Measurements from ENCODE around the gene NPEPPS. TPM values are rescaled to one million over a fixed set of nuclear protein-coding genes. Genes with fewer than 3 reads are reported as not detected.
"Not testable (repeated sequence)": the region's sequence is repeated elsewhere in the genome, so short reads cannot be mapped to it uniquely, and the experiment has no call there.

NPEPPS gene
- total and polyA plus RNA-seq, 2 donors (not counting 3 experiments of a cell fraction or from before 2014, with no cell fraction given), result 69.2 to 102 TPM

DNA sequence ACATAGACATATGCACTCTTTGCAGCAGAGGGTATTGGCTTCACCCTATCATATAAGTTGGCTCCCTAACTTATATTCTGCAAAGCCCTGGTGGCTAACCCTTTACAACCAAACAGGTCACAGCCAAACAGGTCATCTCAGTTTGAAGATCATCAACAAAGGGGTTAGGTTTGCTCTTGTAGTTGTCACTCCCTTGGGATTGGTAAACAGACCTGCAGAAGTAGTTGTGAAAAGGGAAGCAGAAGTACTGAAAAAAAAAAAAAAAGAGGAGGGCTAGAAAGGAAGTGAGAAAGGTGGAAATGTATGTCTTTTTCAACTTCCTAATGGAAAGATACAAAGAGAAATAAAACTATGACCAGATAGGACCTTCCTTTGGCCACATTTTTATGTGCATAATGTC, 8.6 kb upstream of the NPEPPS start:
- H3K79me2 ChIP-seq (ENCODE audit: control insufficient read depth, insufficient read depth, low read length); H3K27ac ChIP-seq (ENCODE audit: insufficient read depth, low read depth, low read length); H3K4me2 ChIP-seq (ENCODE audit: insufficient read depth, low read length); dilution Hi-C loops (cut with MboI; ENCODE audit: extremely low pct_ligation_motif_present, low sequenced_read_pairs); H3K36me3 ChIP-seq (ENCODE audit: control insufficient read depth in 2 of 2, extremely low read depth in 1 of 2, insufficient read depth in 2 of 2, low read length in 2 of 2); FAIRE-seq; CTCF ChIA-PET; H3K9me1 ChIP-seq (replicated peaks; ENCODE audit: control insufficient read depth, extremely low read depth, insufficient read depth, low read length); H2AFZ ChIP-seq (ENCODE audit: low read depth, low read length); H4K20me1 ChIP-seq (replicated peaks; ENCODE audit: control insufficient read depth, extremely low read depth, insufficient read depth, low read length); POLR2A ChIA-PET; intact Hi-C loops (cut with micrococcal nuclease); H3K9ac ChIP-seq (replicated peaks; ENCODE audit: extremely low read depth, insufficient read depth, low read length); H3K27me3 ChIP-seq (ENCODE audit: control insufficient read depth in 2 of 2, insufficient read depth in 2 of 2, low read length in 2 of 2); H3K4me3 ChIP-seq (replicated peaks in 1 of 3; ENCODE audit: insufficient read depth in 1 of 3, low read depth in 1 of 3, low read length in 3 of 3); H3K4me1 ChIP-seq (ENCODE audit: control insufficient read depth, extremely low read depth, insufficient read depth, low read length); BruUV-seq (replicated peaks); DNase-seq (ENCODE audit: low read depth, low spot score); H3K9me3 ChIP-seq (replicated peaks; ENCODE audit: control insufficient read depth, insufficient read depth, low read length): not testable (repeated sequence)

DNA sequence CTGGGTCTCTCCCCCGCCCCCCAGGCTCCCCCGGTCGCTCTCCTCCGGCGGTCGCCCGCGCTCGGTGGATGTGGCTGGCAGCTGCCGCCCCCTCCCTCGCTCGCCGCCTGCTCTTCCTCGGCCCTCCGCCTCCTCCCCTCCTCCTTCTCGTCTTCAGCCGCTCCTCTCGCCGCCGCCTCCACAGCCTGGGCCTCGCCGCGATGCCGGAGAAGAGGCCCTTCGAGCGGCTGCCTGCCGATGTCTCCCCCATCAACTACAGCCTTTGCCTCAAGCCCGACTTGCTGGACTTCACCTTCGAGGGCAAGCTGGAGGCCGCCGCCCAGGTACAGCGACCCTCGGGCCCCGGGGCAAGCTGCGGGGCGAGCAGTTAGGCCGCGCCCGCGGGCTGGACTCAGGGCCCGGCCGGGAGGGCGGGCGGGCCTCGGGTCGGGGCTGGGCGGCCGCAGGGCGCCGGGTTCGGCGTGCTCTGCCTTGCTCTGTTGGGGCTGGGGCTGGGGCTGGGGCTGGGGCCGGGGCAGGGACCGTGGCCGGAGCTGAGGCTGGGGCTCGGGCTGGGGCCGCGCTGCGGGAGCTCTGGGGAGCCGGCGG, 419 bp downstream of the NPEPPS start:
- H3K4me1 ChIP-seq (ENCODE audit: control insufficient read depth, extremely low read depth, insufficient read depth, low read length); H2AFZ ChIP-seq (ENCODE audit: low read depth, low read length); H3K36me3 ChIP-seq (ENCODE audit: control insufficient read depth in 2 of 2, extremely low read depth in 1 of 2, insufficient read depth in 2 of 2, low read length in 2 of 2); FAIRE-seq; H3K9ac ChIP-seq (replicated peaks; ENCODE audit: extremely low read depth, insufficient read depth, low read length); H3K27me3 ChIP-seq (ENCODE audit: control insufficient read depth in 2 of 2, insufficient read depth in 2 of 2, low read length in 2 of 2); POLR2A ChIA-PET; H4K20me1 ChIP-seq (replicated peaks; ENCODE audit: control insufficient read depth, extremely low read depth, insufficient read depth, low read length); DNase-seq (ENCODE audit: low read depth, low spot score); H3K27ac ChIP-seq (ENCODE audit: insufficient read depth, low read depth, low read length); H3K9me3 ChIP-seq (replicated peaks; ENCODE audit: control insufficient read depth, insufficient read depth, low read length); dilution Hi-C loops (cut with MboI; ENCODE audit: extremely low pct_ligation_motif_present, low sequenced_read_pairs); BruUV-seq (replicated peaks); intact Hi-C loops (cut with micrococcal nuclease); H3K4me2 ChIP-seq (ENCODE audit: insufficient read depth, low read length); H3K9me1 ChIP-seq (replicated peaks; ENCODE audit: control insufficient read depth, extremely low read depth, insufficient read depth, low read length): not testable (repeated sequence)
- CTCF ChIA-PET, result interaction anchor here (1.0 kb wide), 1 partner anchor 85 kb away, joined by 3 read pairs; no protein-coding TSS in a partner anchor
- peak overlapping the region in 2 of 3 experiments; percentile 49 to 64 for H3K4me3 ChIP-seq (replicated peaks in 1 of 3; ENCODE audit: insufficient read depth in 1 of 3, low read depth in 1 of 3, low read length in 3 of 3)
- H3K79me2 ChIP-seq (ENCODE audit: control insufficient read depth, insufficient read depth, low read length), result peaks cover 27% of the 10 kb centered on the region

DNA sequence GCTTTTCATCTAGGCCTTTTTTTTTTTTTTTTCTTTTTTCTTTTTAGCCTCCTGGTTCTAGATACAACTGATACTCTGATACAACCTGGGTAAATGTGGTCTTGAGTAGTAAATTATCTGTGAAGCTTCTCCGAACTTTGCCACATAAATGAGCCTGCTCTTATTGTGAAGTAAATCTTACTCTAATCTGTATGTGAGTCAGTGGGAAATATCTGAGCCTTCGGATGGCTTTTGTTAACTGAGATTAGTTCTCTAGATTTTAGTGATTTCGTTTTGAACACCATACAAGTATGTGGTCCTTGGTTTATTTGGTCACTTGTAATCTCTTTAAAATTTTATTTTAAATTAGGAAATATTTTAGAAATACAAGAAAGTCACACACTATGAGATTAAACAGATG, 8.2 kb downstream of the NPEPPS start:
- FAIRE-seq; H3K27ac ChIP-seq (ENCODE audit: insufficient read depth, low read depth, low read length); H3K9me1 ChIP-seq (replicated peaks; ENCODE audit: control insufficient read depth, extremely low read depth, insufficient read depth, low read length); dilution Hi-C loops (cut with MboI; ENCODE audit: extremely low pct_ligation_motif_present, low sequenced_read_pairs); BruUV-seq (replicated peaks); H3K4me3 ChIP-seq (replicated peaks in 1 of 3; ENCODE audit: insufficient read depth in 1 of 3, low read depth in 1 of 3, low read length in 3 of 3); H3K36me3 ChIP-seq (ENCODE audit: control insufficient read depth in 2 of 2, extremely low read depth in 1 of 2, insufficient read depth in 2 of 2, low read length in 2 of 2); H3K9ac ChIP-seq (replicated peaks; ENCODE audit: extremely low read depth, insufficient read depth, low read length); H2AFZ ChIP-seq (ENCODE audit: low read depth, low read length); H3K4me1 ChIP-seq (ENCODE audit: control insufficient read depth, extremely low read depth, insufficient read depth, low read length); H3K9me3 ChIP-seq (replicated peaks; ENCODE audit: control insufficient read depth, insufficient read depth, low read length); H4K20me1 ChIP-seq (replicated peaks; ENCODE audit: control insufficient read depth, extremely low read depth, insufficient read depth, low read length); POLR2A ChIA-PET; intact Hi-C loops (cut with micrococcal nuclease); H3K4me2 ChIP-seq (ENCODE audit: insufficient read depth, low read length); H3K27me3 ChIP-seq (ENCODE audit: control insufficient read depth in 2 of 2, insufficient read depth in 2 of 2, low read length in 2 of 2); DNase-seq (ENCODE audit: low read depth, low spot score): not testable (repeated sequence)
- CTCF ChIA-PET, result interaction anchor here (0.6 kb wide), 1 partner anchor 153 kb away, joined by 3 read pairs; no protein-coding TSS in a partner anchor
- peaks cover 52% of the 10 kb centered on the region for H3K79me2 ChIP-seq (ENCODE audit: control insufficient read depth, insufficient read depth, low read length)

DNA sequence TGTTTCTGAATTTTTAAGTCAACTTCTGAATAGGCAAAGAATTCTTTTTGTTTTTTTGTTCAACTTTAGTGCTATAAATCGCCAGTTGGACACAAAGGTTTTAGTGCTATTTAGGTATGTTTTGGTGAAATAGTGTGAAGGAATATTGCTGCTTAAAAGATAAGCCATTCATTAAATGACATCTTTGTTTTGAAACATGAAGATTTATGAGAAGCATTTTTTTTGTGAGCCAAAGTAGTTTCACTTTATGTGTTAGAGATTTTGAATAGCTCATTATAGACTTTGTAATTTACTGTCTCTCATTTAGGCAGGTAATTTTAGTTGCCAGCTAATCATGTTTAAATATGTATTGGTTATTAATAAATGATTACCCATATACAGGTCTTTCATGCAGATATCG, 10.8 kb downstream of the NPEPPS start:
- intact Hi-C loops (cut with micrococcal nuclease); BruUV-seq (replicated peaks); H3K9me1 ChIP-seq (replicated peaks; ENCODE audit: control insufficient read depth, extremely low read depth, insufficient read depth, low read length); H3K9me3 ChIP-seq (replicated peaks; ENCODE audit: control insufficient read depth, insufficient read depth, low read length); H3K4me3 ChIP-seq (replicated peaks in 1 of 3; ENCODE audit: insufficient read depth in 1 of 3, low read depth in 1 of 3, low read length in 3 of 3); H3K4me1 ChIP-seq (ENCODE audit: control insufficient read depth, extremely low read depth, insufficient read depth, low read length); FAIRE-seq; H3K27ac ChIP-seq (ENCODE audit: insufficient read depth, low read depth, low read length); POLR2A ChIA-PET; H2AFZ ChIP-seq (ENCODE audit: low read depth, low read length); H3K36me3 ChIP-seq (ENCODE audit: control insufficient read depth in 2 of 2, extremely low read depth in 1 of 2, insufficient read depth in 2 of 2, low read length in 2 of 2); H3K4me2 ChIP-seq (ENCODE audit: insufficient read depth, low read length); DNase-seq (ENCODE audit: low read depth, low spot score); H4K20me1 ChIP-seq (replicated peaks; ENCODE audit: control insufficient read depth, extremely low read depth, insufficient read depth, low read length); dilution Hi-C loops (cut with MboI; ENCODE audit: extremely low pct_ligation_motif_present, low sequenced_read_pairs); H3K9ac ChIP-seq (replicated peaks; ENCODE audit: extremely low read depth, insufficient read depth, low read length); H3K27me3 ChIP-seq (ENCODE audit: control insufficient read depth in 2 of 2, insufficient read depth in 2 of 2, low read length in 2 of 2): not testable (repeated sequence)
- CTCF ChIA-PET, result interaction anchor here (0.7 kb wide), 1 partner anchor 40 kb away, joined by 3 read pairs; no protein-coding TSS in a partner anchor
- peaks cover 47% of the 10 kb centered on the region for H3K79me2 ChIP-seq (ENCODE audit: control insufficient read depth, insufficient read depth, low read length)

All from endothelial cell of umbilical vein (primary cell).